Mesendoderm (in vitro differentiated cells): ENCODE measurements around the gene S100A8.

Experiments
- DNase-seq: peaks from one replicate; pipeline ENCODE4 v3.0.0; 2013
- H2AK5ac ChIP-seq: 2 replicates; pipeline ENCODE4 v1.6.1; 2013; ENCODE audit warnings: low read length, inconsistent platforms
- H2BK120ac ChIP-seq: 2 replicates; pipeline ENCODE4 v1.6.1; 2013; ENCODE audit warnings: low read depth, mild to moderate bottlenecking, low read length, moderate library complexity, mixed read lengths
- H2BK15ac ChIP-seq: replicated peaks from 2 replicates; pipeline ENCODE4 v1.6.1; 2013; ENCODE audit warnings: low read depth, mild to moderate bottlenecking, moderate library complexity
- H2BK5ac ChIP-seq: 2 replicates; pipeline ENCODE4 v1.6.1; 2013; ENCODE audit warnings: low read length, inconsistent platforms
- H3K18ac ChIP-seq: 2 replicates; pipeline ENCODE4 v1.6.1; 2013; ENCODE audit warnings: mild to moderate bottlenecking, low read length, mixed read lengths
- H3K23ac ChIP-seq: one replicate; pipeline ENCODE4 v1.6.1; 2013; ENCODE audit warnings: low read length
- H3K27ac ChIP-seq: 2 replicates; pipeline ENCODE4 v1.5.1; 2013; ENCODE audit warnings: low read depth, mild to moderate bottlenecking, inconsistent platforms, low read length, moderate library complexity
- H3K27me3 ChIP-seq: 2 replicates; pipeline ENCODE4 v1.6.1; 2013; ENCODE audit warnings: low read length, control low read depth, mild to moderate bottlenecking, inconsistent platforms; ENCODE audit not compliant: insufficient read depth, poor library complexity
- H3K36me3 ChIP-seq: 2 replicates; pipeline ENCODE4 v1.6.1; 2013; ENCODE audit warnings: low read length, inconsistent platforms; ENCODE audit not compliant: control insufficient read depth, insufficient read depth
- H3K4ac ChIP-seq: one replicate; pipeline ENCODE4 v1.6.1; 2013; ENCODE audit warnings: low read depth, mild to moderate bottlenecking, low read length, moderate library complexity
- H3K4me1 ChIP-seq: 2 replicates; pipeline ENCODE4 v1.6.1; 2013; ENCODE audit warnings: low read depth, low read length, inconsistent platforms; ENCODE audit not compliant: control insufficient read depth
- H3K4me2 ChIP-seq: 2 replicates; pipeline ENCODE4 v1.6.1; 2013; ENCODE audit warnings: low read length
- H3K4me3 ChIP-seq: 2 replicates; pipeline ENCODE4 v1.5.1; 2013; ENCODE audit warnings: mild to moderate bottlenecking, low read length
- H3K56ac ChIP-seq: one replicate; pipeline ENCODE4 v1.6.1; 2013; ENCODE audit warnings: low read length
- H3K79me1 ChIP-seq: 2 replicates; pipeline ENCODE4 v1.6.1; 2013; ENCODE audit warnings: low read length, inconsistent platforms
- H3K79me2 ChIP-seq: 2 replicates; pipeline ENCODE4 v1.6.1; 2013; ENCODE audit warnings: mild to moderate bottlenecking, low read length; ENCODE audit not compliant: control insufficient read depth, insufficient read depth
- H3K9ac ChIP-seq: 2 replicates; pipeline ENCODE4 v1.6.1; 2013; ENCODE audit warnings: low read length, inconsistent platforms
- H4K5ac ChIP-seq: one replicate; pipeline ENCODE4 v1.6.1; 2013; ENCODE audit warnings: low read length
- H4K8ac ChIP-seq: one replicate; pipeline ENCODE4 v1.6.1; 2013; ENCODE audit warnings: low read depth, mild to moderate bottlenecking, control low read depth, low read length, moderate library complexity
- WGBS: extraction: QIAGEN DNeasy Blood & Tissue Kit; methylation state at CpG from one replicate; pipeline ENCODE4 v1.1.7; 2013; ENCODE audit warnings: low lambda C conversion rate, missing lambda C conversion rate; ENCODE audit not compliant: insufficient coverage; ENCODE audit errors: extremely low coverage; 5-methylcytosine and 5-hydroxymethylcytosine counted together

Gene S100A8

DNA sequence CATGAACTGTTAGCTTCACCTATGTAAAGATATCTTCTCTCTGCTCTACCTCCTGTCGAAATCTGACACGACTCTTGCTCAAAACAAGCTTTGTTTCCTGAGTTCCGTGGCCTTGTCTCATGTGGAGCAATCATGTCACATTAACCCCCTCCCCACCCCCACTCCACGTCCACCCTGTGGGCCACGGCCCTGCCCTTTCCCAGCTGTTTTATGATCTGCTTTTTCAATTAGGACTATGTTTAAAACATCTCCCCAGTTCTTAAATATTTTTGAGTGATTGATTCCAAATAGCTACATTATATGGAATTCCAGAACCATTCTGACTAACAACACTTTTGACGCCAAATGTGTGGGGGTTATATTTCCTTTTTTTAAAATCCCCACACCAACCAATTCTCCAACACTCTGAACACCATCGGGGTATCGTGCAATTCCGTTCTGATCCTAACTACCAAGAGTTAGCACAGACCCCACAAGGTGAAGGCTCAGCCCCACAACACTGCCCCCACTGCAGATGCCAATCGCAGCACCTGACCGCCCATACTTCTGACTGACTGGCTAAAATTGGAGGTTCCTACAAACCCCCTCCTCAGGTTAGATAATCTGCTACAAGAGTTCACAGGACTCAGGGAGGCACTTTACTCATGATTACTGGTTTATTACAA, 12.7 kb upstream of the S100A8 start:
- Histone ChIP-seq H4K5ac (no peak overlapping the region), H3K27ac (no peak overlapping the region), H2AK5ac (no peak overlapping the region), H3K4ac (no peak overlapping the region), H3K79me2 (no peaks in the 10 kb centered on the region), H3K23ac (no peak overlapping the region), H4K8ac (no peak overlapping the region), H3K56ac (no peak overlapping the region), H3K4me3 (no peak overlapping the region), H3K4me1 (no peaks in the 10 kb centered on the region), H3K4me2 (no peak overlapping the region), H3K36me3 (no peaks in the 10 kb centered on the region), H3K27me3 (no peaks in the 10 kb centered on the region), H3K9ac (no peak overlapping the region), H2BK5ac (no peak overlapping the region), H3K79me1 (no peaks in the 10 kb centered on the region), H2BK120ac (no peak overlapping the region), H2BK15ac (no peak overlapping the region), H3K18ac (no peak overlapping the region)
- DNase-seq = no peak
- WGBS = no CpG with 5 or more reads among the region's 11 CpGs

DNA sequence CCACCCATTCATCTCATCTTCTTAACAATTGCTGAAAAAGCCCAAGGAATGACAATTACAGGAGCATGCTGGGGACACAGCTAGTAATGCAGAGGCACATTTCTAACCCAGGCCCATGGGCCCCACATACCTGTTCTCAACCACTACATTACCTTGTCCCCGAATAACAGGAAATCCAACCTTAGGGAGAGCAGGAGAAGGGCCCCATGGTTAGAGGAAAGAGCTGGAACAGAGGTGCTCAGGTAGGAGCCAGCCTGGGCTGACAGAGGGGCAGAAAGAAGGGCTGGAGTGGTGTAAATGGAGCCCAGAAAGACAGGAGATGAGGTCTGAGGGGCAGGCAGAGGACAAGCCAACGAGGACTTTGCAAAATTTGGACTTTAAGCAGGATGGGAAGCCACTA, 11.4 kb upstream of the S100A8 start:
- DNase-seq = no peak
- Histone ChIP-seq H3K23ac (no peak overlapping the region), H2BK120ac (no peak overlapping the region), H3K79me2 (no peaks in the 10 kb centered on the region), H2BK5ac (no peak overlapping the region), H3K56ac (no peak overlapping the region), H3K27ac (no peak overlapping the region), H4K8ac (no peak overlapping the region), H3K4me2 (no peak overlapping the region), H4K5ac (no peak overlapping the region), H3K18ac (no peak overlapping the region), H3K9ac (no peak overlapping the region), H3K79me1 (no peaks in the 10 kb centered on the region), H2AK5ac (no peak overlapping the region), H3K4ac (no peak overlapping the region), H2BK15ac (no peak overlapping the region), H3K4me1 (no peaks in the 10 kb centered on the region), H3K27me3 (no peaks in the 10 kb centered on the region), H3K36me3 (no peaks in the 10 kb centered on the region), H3K4me3 (no peak overlapping the region)
- no CpG with 5 or more reads among the region's 2 CpGs for WGBS

DNA sequence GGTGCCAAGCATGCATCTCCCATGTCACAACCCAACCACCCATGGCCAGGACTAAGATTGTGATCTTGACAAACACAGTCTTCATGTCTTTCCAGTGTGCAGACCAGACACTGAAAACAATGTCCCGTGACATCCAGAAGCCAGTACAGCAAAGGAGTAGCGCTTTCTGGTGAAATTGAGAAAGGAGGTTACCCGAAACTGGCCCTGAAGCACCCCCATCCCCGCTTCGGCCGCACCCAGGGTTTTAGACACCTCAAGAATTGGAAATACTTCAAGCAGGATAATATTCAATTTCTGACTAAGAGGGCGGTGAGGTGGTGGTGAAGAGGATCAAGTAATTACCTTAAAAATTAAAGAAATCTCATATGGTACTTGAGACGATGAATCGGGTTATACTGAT, 10.6 kb upstream of the S100A8 start:
- no peak for DNase-seq
- Histone ChIP-seq H3K23ac (no peak overlapping the region), H3K56ac (no peak overlapping the region), H2AK5ac (no peak overlapping the region), H3K9ac (no peak overlapping the region), H3K79me2 (no peaks in the 10 kb centered on the region), H3K18ac (no peak overlapping the region), H3K4me1 (no peaks in the 10 kb centered on the region), H3K36me3 (no peaks in the 10 kb centered on the region), H2BK5ac (no peak overlapping the region), H2BK15ac (no peak overlapping the region), H3K4ac (no peak overlapping the region), H3K79me1 (no peaks in the 10 kb centered on the region), H2BK120ac (no peak overlapping the region), H3K27ac (no peak overlapping the region), H3K4me2 (no peak overlapping the region), H4K8ac (no peak overlapping the region), H3K4me3 (no peak overlapping the region), H3K27me3 (no peaks in the 10 kb centered on the region), H4K5ac (no peak overlapping the region)
- WGBS = no CpG with 5 or more reads among the region's 9 CpGs

DNA sequence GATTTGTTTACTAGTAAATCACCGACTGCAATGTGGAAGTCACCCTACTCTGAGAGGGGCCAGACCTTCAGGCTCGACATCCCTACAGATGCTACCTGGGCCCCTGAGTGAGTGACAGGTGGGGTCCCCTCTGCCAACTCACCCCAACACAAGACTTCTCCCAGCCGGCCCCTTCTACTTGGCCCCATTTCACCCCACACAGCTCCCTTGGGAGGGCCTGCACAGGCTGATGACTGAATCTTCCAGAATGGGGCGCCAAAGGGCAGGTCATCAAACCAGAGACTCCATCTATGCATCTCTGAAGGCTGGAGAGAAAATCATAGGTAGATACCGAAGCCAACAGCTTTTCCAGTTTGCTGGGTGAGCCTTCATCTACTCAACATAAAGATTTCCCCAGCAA, 9.4 kb upstream of the S100A8 start:
- Histone ChIP-seq H3K79me1 (no peaks in the 10 kb centered on the region), H3K4ac (no peak overlapping the region), H3K4me3 (no peak overlapping the region), H3K36me3 (no peaks in the 10 kb centered on the region), H2BK120ac (no peak overlapping the region), H3K79me2 (no peaks in the 10 kb centered on the region), H4K8ac (no peak overlapping the region), H3K27ac (no peak overlapping the region), H3K4me1 (no peaks in the 10 kb centered on the region), H2AK5ac (no peak overlapping the region), H2BK15ac (no peak overlapping the region), H3K27me3 (no peaks in the 10 kb centered on the region), H3K56ac (no peak overlapping the region), H3K4me2 (no peak overlapping the region), H2BK5ac (no peak overlapping the region), H3K23ac (no peak overlapping the region), H4K5ac (no peak overlapping the region), H3K18ac (no peak overlapping the region), H3K9ac (no peak overlapping the region)
- no CpG with 5 or more reads among the region's 5 CpGs for WGBS
- no peak for DNase-seq

DNA sequence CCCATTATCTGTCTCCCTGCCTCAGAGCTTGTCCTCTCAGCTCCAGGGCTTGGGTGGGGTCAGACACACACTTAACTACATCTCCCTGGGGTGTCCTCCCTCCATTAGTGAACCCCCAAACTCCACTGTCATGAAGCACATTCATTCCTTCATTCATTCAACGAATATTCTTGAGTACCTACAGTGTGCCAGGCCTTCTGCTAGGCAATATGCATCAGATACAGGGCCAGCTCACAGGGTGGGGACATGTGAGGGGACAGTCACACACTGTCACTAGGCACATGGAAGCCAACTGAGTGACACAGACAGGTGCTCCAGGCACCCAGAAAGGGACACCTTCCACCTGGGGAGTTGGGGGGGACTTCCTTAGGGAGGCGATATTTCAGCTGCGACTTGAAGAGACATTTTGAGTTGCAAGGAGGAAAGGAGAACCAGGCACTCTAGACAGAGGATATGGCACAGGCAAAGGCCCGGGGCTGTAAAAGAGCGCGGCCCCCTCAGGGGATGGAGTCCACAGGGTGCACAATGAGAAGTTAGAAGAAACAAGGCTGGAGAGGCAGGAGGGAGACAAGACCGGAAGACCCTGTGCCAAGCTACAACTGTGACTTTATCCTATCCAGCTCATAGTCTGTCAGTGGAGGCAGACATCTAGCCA, 8.7 kb upstream of the S100A8 start:
- Histone ChIP-seq H2BK5ac (no peak overlapping the region), H3K56ac (no peak overlapping the region), H3K36me3 (no peaks in the 10 kb centered on the region), H3K4me2 (no peak overlapping the region), H3K9ac (no peak overlapping the region), H2BK120ac (no peak overlapping the region), H3K27ac (no peak overlapping the region), H4K8ac (no peak overlapping the region), H2BK15ac (no peak overlapping the region), H4K5ac (no peak overlapping the region), H3K23ac (no peak overlapping the region), H3K4me3 (no peak overlapping the region), H2AK5ac (no peak overlapping the region), H3K4me1 (no peaks in the 10 kb centered on the region), H3K27me3 (no peaks in the 10 kb centered on the region), H3K79me1 (no peaks in the 10 kb centered on the region), H3K18ac (no peak overlapping the region), H3K79me2 (no peaks in the 10 kb centered on the region), H3K4ac (no peak overlapping the region)
- DNase-seq = no peak
- WGBS = no CpG with 5 or more reads among the region's 7 CpGs
